ENCODE results near the gene WDR76.

GRCh38 chr15:43903864-43904290 lies 77.1 kb downstream of the WDR76 start:
- TF ChIP-seq CTCF (IDR thresholded peaks at IDR 0.05; ENCODE audit: borderline replicate concordance, extremely low read depth, low read length, poor library complexity, severe bottlenecking) (peak; percentile 87), EZH2 (IDR thresholded peaks at IDR 0.05; ENCODE audit: borderline replicate concordance, low read depth, low read length, severe bottlenecking) (no peak)

All from DND-41 (cell line).